Omental fat pad (tissue), 4 donors: Measurements from ENCODE around the gene SOCS7. TPM values are rescaled to one million over a fixed set of nuclear protein-coding genes. Genes with fewer than 3 reads are reported as not detected.
A peak's percentile ranks its signal among the peaks of the same experiment; 100 is the strongest.

ENCODE experiments used
- ATAC-seq: fragments of 150-250 bp; one replicate; pipeline ENCODE4 v1.9.1; 2016; ENCODE audit warnings: mild to moderate bottlenecking, moderate library complexity; ENCODE audit not compliant: low FRiP score
- DNase-seq: peaks from one replicate; pipeline ENCODE4 v3.0.0-alpha.2; 2019; ENCODE audit warnings: low spot score
- total RNA-seq, 4 donors: library from RNA; depleted of rRNA; stranded (reverse); fragments of >200 nt; gene quantifications; one replicate each; pipeline ENCODE4 v1.1.0, GENCODE V29; 2016
- TF ChIP-seq, protein P1 (sequence below), 3 donors: fragments of 450-650 bp; IDR thresholded peaks; one replicate each; pipeline ENCODE4 v1.5.1; 2016 to 2017; ENCODE audit warnings: antibody characterized with exemption in 3 of 3, mild to moderate bottlenecking in 3 of 3, moderate library complexity in 2 of 3

Gene SOCS7
- total RNA-seq, 4 donors from 2014 or later, result 10.2 to 17.7 (median 12.9) TPM

DNA sequence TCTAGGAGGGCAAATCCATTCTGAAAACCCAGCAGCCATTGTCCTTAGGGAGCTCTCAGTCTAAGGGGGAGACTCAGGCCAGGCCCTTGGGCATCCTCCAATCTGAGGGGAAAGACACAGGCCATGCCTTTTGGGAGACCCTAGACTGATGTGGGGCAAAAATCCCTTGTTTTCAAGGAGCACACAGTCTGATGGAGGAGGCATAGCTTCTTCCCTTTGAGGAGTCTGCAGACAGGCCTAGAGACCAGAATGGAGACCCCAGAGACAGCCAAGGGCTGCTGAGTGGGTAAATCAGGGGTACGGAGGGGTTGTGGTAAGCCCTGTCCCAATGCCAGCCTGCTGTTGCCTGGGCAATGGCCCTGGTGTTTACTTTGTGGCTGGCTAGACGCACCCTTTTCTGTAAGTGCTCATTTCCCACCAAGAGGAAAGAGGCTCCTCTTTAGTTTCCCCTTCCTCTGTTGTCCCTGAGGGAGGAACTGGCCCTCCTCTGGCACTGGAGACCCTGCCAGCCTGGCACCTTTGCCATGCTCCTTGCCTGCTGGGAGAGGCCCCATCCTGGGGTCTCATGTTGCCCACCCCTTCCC is 96.0 kb downstream of the SOCS7 start:
- ATAC-seq, result no peak

DNA sequence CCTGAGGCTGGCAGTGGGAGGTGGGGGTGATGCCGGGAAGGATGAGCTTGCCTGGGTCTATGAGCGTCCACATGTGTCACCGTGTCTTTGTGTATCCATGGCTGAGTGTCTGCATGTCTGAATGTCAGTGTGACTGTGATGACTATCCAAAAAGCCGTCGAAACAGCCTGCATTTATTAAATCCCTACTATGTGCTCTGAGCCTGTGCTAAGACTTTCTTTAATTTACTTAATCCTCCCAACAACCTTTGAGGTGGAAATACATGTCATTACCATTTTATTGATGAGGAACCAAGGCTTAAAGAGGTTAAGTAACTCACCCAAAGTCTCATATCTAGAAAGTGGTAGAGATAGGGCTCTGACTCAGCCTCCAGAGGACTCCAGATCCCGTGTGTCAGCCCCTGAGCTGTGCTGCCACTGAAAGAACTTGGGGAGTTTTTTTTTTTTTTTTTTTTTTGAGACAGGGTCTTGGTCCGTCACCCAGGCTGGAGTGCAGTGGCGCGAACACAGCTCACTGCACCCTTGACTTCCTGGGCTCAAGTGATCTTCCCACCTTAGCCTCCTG is 96.6 kb downstream of the SOCS7 start:
- TF ChIP-seq, protein P1, sequence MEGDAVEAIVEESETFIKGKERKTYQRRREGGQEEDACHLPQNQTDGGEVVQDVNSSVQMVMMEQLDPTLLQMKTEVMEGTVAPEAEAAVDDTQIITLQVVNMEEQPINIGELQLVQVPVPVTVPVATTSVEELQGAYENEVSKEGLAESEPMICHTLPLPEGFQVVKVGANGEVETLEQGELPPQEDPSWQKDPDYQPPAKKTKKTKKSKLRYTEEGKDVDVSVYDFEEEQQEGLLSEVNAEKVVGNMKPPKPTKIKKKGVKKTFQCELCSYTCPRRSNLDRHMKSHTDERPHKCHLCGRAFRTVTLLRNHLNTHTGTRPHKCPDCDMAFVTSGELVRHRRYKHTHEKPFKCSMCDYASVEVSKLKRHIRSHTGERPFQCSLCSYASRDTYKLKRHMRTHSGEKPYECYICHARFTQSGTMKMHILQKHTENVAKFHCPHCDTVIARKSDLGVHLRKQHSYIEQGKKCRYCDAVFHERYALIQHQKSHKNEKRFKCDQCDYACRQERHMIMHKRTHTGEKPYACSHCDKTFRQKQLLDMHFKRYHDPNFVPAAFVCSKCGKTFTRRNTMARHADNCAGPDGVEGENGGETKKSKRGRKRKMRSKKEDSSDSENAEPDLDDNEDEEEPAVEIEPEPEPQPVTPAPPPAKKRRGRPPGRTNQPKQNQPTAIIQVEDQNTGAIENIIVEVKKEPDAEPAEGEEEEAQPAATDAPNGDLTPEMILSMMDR (IDR thresholded peaks at IDR 0.05), result no peak
- ATAC-seq (no peak), DNase-seq (no peak)

More for the DNA sequence above, 96.0 kb downstream of the SOCS7 start:
- TF ChIP-seq, protein P1 (IDR thresholded peaks at IDR 0.05), result no peak
- no peak for DNase-seq

DNA sequence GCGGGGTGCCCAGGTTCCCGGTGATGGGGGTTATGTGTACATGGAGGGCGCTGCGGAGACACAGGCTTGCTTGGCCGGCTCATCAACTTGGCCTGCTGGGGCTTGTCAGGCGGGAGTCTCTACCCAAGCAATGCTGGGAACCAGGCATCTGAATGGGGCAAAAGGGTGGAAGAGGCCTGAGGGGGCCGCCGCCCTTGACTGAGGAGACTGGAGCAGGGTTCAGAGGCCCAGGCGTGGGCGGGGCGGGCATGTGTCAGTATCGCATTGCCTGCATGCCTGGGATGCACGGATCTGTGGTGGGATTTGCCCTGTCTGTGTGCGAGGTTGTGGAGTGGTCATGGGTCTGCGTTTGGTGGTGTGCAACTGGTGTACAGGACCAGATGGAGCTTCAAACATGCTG is 97.7 kb downstream of the SOCS7 start:
- TF ChIP-seq, protein P1 (IDR thresholded peaks at IDR 0.05), result no peak
- DNase-seq (no peak), ATAC-seq (no peak)

DNA sequence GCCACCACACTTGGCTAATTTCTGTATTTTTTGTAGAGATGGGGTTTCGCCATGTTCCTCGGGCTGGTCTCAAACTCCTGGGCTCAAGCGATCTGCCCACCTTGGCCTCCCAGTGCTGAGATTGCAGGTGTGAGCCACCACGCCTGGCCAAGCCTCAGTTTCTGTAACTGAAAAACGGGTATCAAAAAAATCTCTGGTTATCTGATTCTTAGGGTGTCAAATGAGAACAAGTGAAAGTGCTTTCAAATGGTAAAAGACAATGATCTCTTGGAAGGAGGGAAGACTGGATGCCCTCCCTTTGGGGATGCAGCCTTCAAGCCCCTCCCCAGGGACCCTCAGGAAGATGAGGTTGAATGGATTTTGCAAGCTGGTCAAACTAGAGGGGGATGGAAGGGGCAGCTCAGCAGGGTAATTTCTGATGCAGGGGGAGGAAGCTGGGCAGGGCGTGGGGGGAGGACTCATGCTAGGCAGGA is 98.9 kb downstream of the SOCS7 start:
- DNase-seq (no peak), ATAC-seq (no peak)
- TF ChIP-seq, protein P1 (IDR thresholded peaks at IDR 0.05), result no peak

DNA sequence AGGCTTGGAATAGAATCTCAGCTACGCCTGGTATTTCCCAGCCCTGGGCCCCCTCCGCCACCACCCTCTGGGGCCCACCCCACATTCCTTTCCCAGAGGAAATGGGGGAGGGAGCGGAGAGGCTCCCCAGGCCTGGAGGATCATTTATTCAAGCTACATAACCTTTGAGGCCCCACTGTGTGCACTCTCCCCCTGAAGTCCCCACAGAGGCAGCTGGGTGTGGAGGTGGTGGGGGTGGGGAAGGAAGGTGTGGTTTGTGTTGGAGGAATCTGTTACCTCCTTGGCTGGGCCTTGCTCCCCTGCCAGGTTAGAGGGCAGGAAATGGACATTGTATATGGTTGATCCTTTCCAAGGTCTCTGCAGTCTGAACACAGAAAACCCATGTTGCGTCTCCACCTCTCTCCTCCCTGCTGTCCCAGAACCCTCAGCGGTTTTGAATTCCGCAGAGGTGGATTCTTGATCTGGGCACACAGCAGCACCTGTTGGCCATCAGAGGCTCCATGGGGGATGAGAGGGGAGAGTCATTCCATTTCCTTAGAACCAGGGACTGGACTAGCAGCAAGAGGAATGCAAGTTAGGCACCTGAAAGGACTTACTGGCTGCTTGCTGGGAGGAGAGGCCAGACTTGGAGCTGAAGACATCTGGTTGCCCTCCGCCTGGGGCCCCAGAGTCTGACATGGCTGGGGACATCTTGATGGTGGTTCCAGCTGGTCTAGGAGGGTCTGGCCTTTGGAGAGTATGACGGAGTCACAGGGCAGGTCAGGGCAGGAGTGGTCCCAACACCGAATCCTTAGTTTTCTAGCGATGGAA is 99.6 kb downstream of the SOCS7 start:
- DNase-seq, result no peak
- TF ChIP-seq, protein P1 (IDR thresholded peaks at IDR 0.05), result no peak
- ATAC-seq, result no peak

DNA sequence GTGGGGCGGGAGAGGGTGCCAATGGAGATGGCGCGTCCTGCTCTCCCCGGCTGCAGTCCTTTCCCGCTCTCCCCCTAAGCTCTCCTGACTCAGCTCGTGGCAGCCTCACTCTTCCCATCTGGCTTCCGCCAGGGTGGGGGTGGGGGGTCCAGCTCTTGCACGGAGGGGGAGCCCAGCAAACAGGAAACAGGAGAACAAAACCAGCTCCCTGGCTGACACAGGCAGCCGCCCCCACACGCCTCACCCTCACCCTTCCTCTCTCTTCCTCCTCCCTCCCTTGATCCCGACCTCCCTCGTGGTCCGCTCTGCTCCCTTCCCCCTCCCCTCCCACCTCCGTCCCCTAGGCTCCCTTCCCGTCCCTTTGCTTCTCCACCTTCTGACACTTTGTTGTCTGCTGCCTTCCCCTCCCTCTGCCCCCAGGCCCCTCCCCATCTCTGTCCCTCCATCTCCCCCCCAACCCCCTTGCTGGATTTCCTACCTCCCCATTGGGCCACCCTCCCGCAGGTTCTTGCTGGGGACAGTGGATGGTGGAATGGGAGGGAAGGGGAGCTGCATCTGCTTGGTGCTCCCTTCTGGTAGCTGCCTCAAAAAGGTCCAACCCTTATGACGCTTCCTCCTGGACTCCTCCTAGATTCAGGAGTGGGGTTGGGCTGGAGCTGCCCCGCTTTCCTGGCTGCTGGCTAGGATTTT is 100.3 kb downstream of the SOCS7 start:
- ATAC-seq (peak; percentile 54), DNase-seq (no peak)
- TF ChIP-seq, protein P1 (IDR thresholded peaks at IDR 0.05), result no peak
